ENCODE data around the gene CLTCL1. TPM values are rescaled to one million over a fixed set of nuclear protein-coding genes. Genes with fewer than 3 reads are reported as not detected.

Gene CLTCL1
- total and polyA plus RNA-seq, 2 experiments from 2014 or later, result 8.5 to 10.2 TPM

DNA sequence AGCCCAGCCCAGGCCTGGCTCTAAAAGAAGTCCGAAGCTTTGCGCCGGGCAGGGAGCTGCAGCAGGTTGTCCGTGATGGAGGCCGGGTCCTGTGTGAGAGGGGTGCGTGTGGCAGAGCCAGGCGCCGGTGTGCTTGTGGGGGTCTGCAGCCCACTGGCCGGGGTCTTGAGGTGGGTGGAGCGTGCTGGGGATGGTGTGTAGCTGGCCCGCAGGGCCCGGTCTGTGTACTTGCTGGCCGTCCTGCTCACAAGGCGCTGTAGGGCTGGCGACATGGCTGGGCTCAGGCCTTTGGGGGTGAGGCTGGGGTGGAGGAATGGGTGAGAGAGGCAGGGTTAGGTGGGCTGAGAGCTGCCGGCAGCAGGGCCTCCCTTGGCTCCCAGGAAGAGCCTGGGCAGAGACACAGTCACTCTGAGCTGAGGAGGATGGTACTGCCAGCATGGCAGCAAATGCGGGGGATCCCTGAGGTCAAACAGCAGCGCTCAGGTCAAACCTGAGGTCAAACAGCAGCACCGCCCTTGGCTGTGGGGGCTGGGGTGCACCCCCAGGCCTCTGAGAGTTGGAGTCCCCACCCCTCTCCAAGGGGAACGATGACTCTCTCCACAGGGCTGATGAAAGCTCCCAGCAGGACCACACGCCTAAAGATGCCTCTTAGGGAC is 157.2 kb downstream of the CLTCL1 start:
- H4K20me1 ChIP-seq (ENCODE audit: insufficient read depth), result no peaks in the 10 kb centered on the region
- no peak overlapping the region for H2AFZ ChIP-seq
- H3K4me3 ChIP-seq, result no peak overlapping the region
- no peaks in the 10 kb centered on the region for H3K79me2 ChIP-seq (ENCODE audit: insufficient read depth)
- no peaks in the 10 kb centered on the region for H3F3A ChIP-seq (ENCODE audit: insufficient read depth)
- TF ChIP-seq EZH2 (IDR thresholded peaks at IDR 0.05; ENCODE audit: insufficient read depth, poor library complexity, severe bottlenecking) (no peak), EZH2phosphoT487 (IDR thresholded peaks at IDR 0.05; ENCODE audit: insufficient read depth, low read depth) (no peak)
- H3K9ac ChIP-seq, result no peak overlapping the region
- WGBS, 2 experiments (ENCODE audit: low coverage in 1 of 2, low lambda C conversion rate in 2 of 2, missing lambda C conversion rate in 2 of 2), result 92 to 95% methylated on average over 20 to 21 of the region's 21 CpGs
- no peak for DNase-seq
- no peaks in the 10 kb centered on the region for H3K9me2 ChIP-seq (ENCODE audit: insufficient read depth)
- no peaks in the 10 kb centered on the region for H3K9me3 ChIP-seq (ENCODE audit: low read depth)
- in situ Hi-C loops (cut with MboI), result no loop called here
- no peaks in the 10 kb centered on the region; the same call in 1 of the 2 replicates for H3K36me3 ChIP-seq (ENCODE audit: low read depth)
- H3K4me1 ChIP-seq (ENCODE audit: insufficient read depth), result no peaks in the 10 kb centered on the region
- H3K4me2 ChIP-seq (ENCODE audit: unreplicated experiment), result no peak overlapping the region
- H3K27ac ChIP-seq, result no peak overlapping the region
- no peaks in the 10 kb centered on the region for H3K27me3 ChIP-seq (replicated peaks; ENCODE audit: insufficient read depth)

DNA sequence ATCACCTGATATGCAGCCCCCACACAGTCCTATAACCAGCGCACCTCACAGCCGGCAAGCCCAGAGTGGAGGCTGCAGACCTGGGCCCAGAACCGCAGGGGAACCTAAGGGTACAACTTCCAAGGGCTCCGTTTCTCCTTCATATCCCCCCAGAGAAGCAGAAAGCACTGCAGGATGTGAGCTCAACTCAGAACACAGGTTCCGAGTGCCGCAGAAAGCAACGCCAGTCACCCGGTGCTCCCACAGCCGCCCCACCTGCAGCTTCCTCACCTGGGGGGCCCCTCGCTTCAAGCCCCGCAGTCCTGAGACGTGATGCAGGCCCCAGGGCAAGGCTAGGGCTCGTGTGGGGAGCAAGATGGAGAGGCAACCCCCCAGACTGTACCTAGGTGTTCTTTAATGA is 158.0 kb downstream of the CLTCL1 start:
- WGBS, 2 experiments (ENCODE audit: low coverage in 1 of 2, low lambda C conversion rate in 2 of 2, missing lambda C conversion rate in 2 of 2), result 91 to 94% methylated on average over 13 of the region's 13 CpGs
- no peak overlapping the region for H3K9ac ChIP-seq
- H3K36me3 ChIP-seq (ENCODE audit: low read depth), result no peaks in the 10 kb centered on the region; the same call in 1 of the 2 replicates
- no peaks in the 10 kb centered on the region for H3K4me1 ChIP-seq (ENCODE audit: insufficient read depth)
- TF ChIP-seq EZH2 (IDR thresholded peaks at IDR 0.05; ENCODE audit: insufficient read depth, poor library complexity, severe bottlenecking) (no peak), EZH2phosphoT487 (IDR thresholded peaks at IDR 0.05; ENCODE audit: insufficient read depth, low read depth) (no peak)
- in situ Hi-C loops (cut with MboI), result no loop called here
- H3K4me3 ChIP-seq, result no peak overlapping the region
- no peak overlapping the region for H3K4me2 ChIP-seq (ENCODE audit: unreplicated experiment)
- DNase-seq, result no peak
- no peak overlapping the region for H3K27ac ChIP-seq
- H3K79me2 ChIP-seq (ENCODE audit: insufficient read depth), result no peaks in the 10 kb centered on the region
- no peaks in the 10 kb centered on the region for H3K9me2 ChIP-seq (ENCODE audit: insufficient read depth)
- H3K27me3 ChIP-seq (replicated peaks; ENCODE audit: insufficient read depth), result no peaks in the 10 kb centered on the region
- H3K9me3 ChIP-seq (ENCODE audit: low read depth), result no peaks in the 10 kb centered on the region
- H3F3A ChIP-seq (ENCODE audit: insufficient read depth), result no peaks in the 10 kb centered on the region
- no peaks in the 10 kb centered on the region for H4K20me1 ChIP-seq (ENCODE audit: insufficient read depth)
- no peak overlapping the region for H2AFZ ChIP-seq

DNA sequence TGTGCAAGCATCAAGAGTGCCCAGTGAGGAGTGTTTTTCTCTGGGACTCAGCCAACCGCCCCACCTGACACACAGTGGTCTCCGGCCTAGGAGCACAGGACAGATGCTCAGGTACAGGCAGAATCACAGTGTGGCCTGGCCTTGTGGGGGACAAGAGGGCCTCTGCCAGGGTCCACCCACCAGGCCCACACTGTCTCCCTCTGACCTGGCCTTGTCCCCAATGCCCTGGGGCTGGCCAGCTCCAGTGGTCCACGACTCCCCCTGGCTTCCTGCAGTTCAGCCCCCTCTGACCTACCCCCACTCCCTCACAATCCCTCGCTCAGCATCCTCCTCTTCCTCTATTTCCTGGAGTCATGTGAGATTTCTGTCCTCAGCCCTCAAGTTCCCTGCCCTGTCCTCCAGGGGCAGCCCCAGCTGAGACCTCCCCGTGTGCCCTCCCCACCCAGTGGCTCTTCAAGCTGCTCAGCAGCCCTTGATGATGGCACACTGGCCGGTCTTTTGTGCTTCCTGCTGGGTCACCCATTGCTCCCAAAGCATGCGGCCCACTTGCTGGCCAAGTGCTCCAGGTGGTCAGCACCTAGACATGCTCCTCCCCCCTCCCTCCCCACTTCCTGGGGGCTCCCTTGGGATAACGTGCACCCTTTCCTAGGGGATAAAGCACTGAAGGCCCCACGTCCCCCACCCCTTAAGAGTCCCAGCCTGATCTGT is 158.7 kb downstream of the CLTCL1 start:
- H3K4me1 ChIP-seq (ENCODE audit: insufficient read depth), result no peaks in the 10 kb centered on the region
- no peaks in the 10 kb centered on the region for H4K20me1 ChIP-seq (ENCODE audit: insufficient read depth)
- TF ChIP-seq EZH2 (IDR thresholded peaks at IDR 0.05; ENCODE audit: insufficient read depth, poor library complexity, severe bottlenecking) (no peak), EZH2phosphoT487 (IDR thresholded peaks at IDR 0.05; ENCODE audit: insufficient read depth, low read depth) (no peak)
- H3K4me3 ChIP-seq, result no peak overlapping the region
- 86 to 90% methylated on average over 9 of the region's 9 CpGs for WGBS, 2 experiments (ENCODE audit: low coverage in 1 of 2, low lambda C conversion rate in 2 of 2, missing lambda C conversion rate in 2 of 2)
- no peak overlapping the region for H3K9ac ChIP-seq
- DNase-seq, result no peak
- H3K36me3 ChIP-seq (ENCODE audit: low read depth), result no peaks in the 10 kb centered on the region; the same call in 1 of the 2 replicates
- H3K79me2 ChIP-seq (ENCODE audit: insufficient read depth), result no peaks in the 10 kb centered on the region
- H3K4me2 ChIP-seq (ENCODE audit: unreplicated experiment), result no peak overlapping the region
- no peaks in the 10 kb centered on the region for H3K9me2 ChIP-seq (ENCODE audit: insufficient read depth)
- H3K27ac ChIP-seq, result no peak overlapping the region
- H3K9me3 ChIP-seq (ENCODE audit: low read depth), result no peaks in the 10 kb centered on the region
- H2AFZ ChIP-seq, result no peak overlapping the region
- in situ Hi-C loops (cut with MboI), result no loop called here
- no peaks in the 10 kb centered on the region for H3K27me3 ChIP-seq (replicated peaks; ENCODE audit: insufficient read depth)
- no peaks in the 10 kb centered on the region for H3F3A ChIP-seq (ENCODE audit: insufficient read depth)

GRCh38 chr22:19132153-19132552 is 159.4 kb downstream of the CLTCL1 start:
- in situ Hi-C loops (cut with MboI), result no loop called here
- WGBS, 2 experiments (ENCODE audit: low coverage in 1 of 2, low lambda C conversion rate in 2 of 2, missing lambda C conversion rate in 2 of 2), result 94 to 95% methylated on average over 20 of the region's 20 CpGs
- Histone ChIP-seq H3K9me2 (ENCODE audit: insufficient read depth) (no peaks in the 10 kb centered on the region), H3K79me2 (ENCODE audit: insufficient read depth) (no peaks in the 10 kb centered on the region), H3F3A (ENCODE audit: insufficient read depth) (no peaks in the 10 kb centered on the region), H3K9ac (no peak overlapping the region), H3K4me1 (ENCODE audit: insufficient read depth) (no peaks in the 10 kb centered on the region), H3K36me3 (ENCODE audit: low read depth) (no peaks in the 10 kb centered on the region; the same call in 1 of the 2 replicates), H3K27ac (no peak overlapping the region), H3K9me3 (ENCODE audit: low read depth) (no peaks in the 10 kb centered on the region), H3K4me2 (ENCODE audit: unreplicated experiment) (no peak overlapping the region), H3K27me3 (replicated peaks; ENCODE audit: insufficient read depth) (no peaks in the 10 kb centered on the region), H3K4me3 (no peak overlapping the region), H4K20me1 (ENCODE audit: insufficient read depth) (no peaks in the 10 kb centered on the region), H2AFZ (no peak overlapping the region)
- no peak for DNase-seq
- TF ChIP-seq EZH2 (IDR thresholded peaks at IDR 0.05; ENCODE audit: insufficient read depth, poor library complexity, severe bottlenecking), result no peak
- no peak for TF ChIP-seq EZH2phosphoT487 (IDR thresholded peaks at IDR 0.05; ENCODE audit: insufficient read depth, low read depth)
